Lower lobe of right lung (tissue), 2 donors: ENCODE measurements around the gene STAB2. TPM values are rescaled to one million over a fixed set of nuclear protein-coding genes. Genes with fewer than 3 reads are reported as not detected.

Experiments used
- ATAC-seq, 2 donors: fragments of 200-7000 bp; cut with Tn5 transposase; one replicate each; pipeline ENCODE4 v1.9.1; 2020 to 2022; ENCODE audit warnings: mild to moderate bottlenecking in 2 of 2, moderate library complexity in 2 of 2
- DNase-seq: peaks from one replicate; pipeline ENCODE4 v3.0.0-alpha.2; 2020
- H3K27ac ChIP-seq: fragments of 200-600 bp; one replicate; pipeline ENCODE4 v1.8.0; 2022
- H3K27me3 ChIP-seq: fragments of 200-600 bp; one replicate; pipeline ENCODE4 v1.8.0; 2022; ENCODE audit warnings: low read depth
- H3K36me3 ChIP-seq: fragments of 200-600 bp; one replicate; pipeline ENCODE4 v1.8.0; 2022; ENCODE audit warnings: mild to moderate bottlenecking
- H3K4me1 ChIP-seq: fragments of 200-600 bp; one replicate; pipeline ENCODE4 v1.8.0; 2022
- H3K4me3 ChIP-seq: fragments of 200-600 bp; one replicate; pipeline ENCODE4 v1.8.0; 2022; ENCODE audit warnings: mild to moderate bottlenecking
- H3K9me3 ChIP-seq: fragments of 200-600 bp; one replicate; pipeline ENCODE4 v1.8.0; 2022
- CTCF ChIP-seq: fragments of 200-600 bp; IDR thresholded peaks from one replicate; pipeline ENCODE4 v1.8.0; 2022; ENCODE audit warnings: antibody characterized with exemption, mild to moderate bottlenecking
- intact Hi-C: fragments of 100-400 bp; cut with DNase I; formaldehyde crosslinking; loops from one replicate; pipeline ENCODE4 v1.11.0; 2022
- total RNA-seq: library from RNA; stranded (reverse); fragmentation: NEBNext Ultra II Directional; extraction: Animal tissue kit (Norgen Biotek cat#: 25700); gene quantifications from one replicate; pipeline ENCODE4 v1.2.1, GENCODE V29; 2021
- donor health status: DM: no; HTN: yes; CAD: no; lungs with severe emphysema.

Gene STAB2
- total RNA-seq, 1 donor from 2014 or later, result 1.4 TPM

GRCh38 chr12:103657331-103657730 lies 70.3 kb downstream of the STAB2 start:
- DNase-seq (no peak), ATAC-seq (no peak)
- Histone ChIP-seq H3K36me3 (no peaks in the 10 kb centered on the region), H3K27ac (no peak overlapping the region), H3K4me3 (no peak overlapping the region), H3K9me3 (no peaks in the 10 kb centered on the region), H3K27me3 (no peaks in the 10 kb centered on the region), H3K4me1 (no peaks in the 10 kb centered on the region)
- TF ChIP-seq CTCF, result no peak
- intact Hi-C loops, result no loop called here

- no peaks in the 10 kb centered on the region for H3K4me1 ChIP-seq
- H3K36me3 ChIP-seq, result no peaks in the 10 kb centered on the region
- intact Hi-C loops, result no loop called here
- no peak overlapping the region for H3K27ac ChIP-seq
- H3K9me3 ChIP-seq, result no peaks in the 10 kb centered on the region
- TF ChIP-seq CTCF, result no peak
- H3K27me3 ChIP-seq, result no peaks in the 10 kb centered on the region
- H3K4me3 ChIP-seq, result no peak overlapping the region
- no peak for DNase-seq
- no peak for ATAC-seq
Observed at GRCh38 chr12:103664626-103665025, 77.6 kb downstream of the STAB2 start.

- no peak for TF ChIP-seq CTCF
- ATAC-seq, result no peak
- Histone ChIP-seq H3K4me1 (no peaks in the 10 kb centered on the region), H3K9me3 (no peaks in the 10 kb centered on the region), H3K27me3 (no peaks in the 10 kb centered on the region), H3K4me3 (no peak overlapping the region), H3K36me3 (no peaks in the 10 kb centered on the region), H3K27ac (no peak overlapping the region)
- no peak for DNase-seq
- intact Hi-C loops, result no loop called here
Observed at GRCh38 chr12:103665971-103666370, 78.9 kb downstream of the STAB2 start.

GRCh38 chr12:103667125-103667524 lies 80.1 kb downstream of the STAB2 start:
- DNase-seq, result no peak
- Histone ChIP-seq H3K36me3 (no peaks in the 10 kb centered on the region), H3K27me3 (no peaks in the 10 kb centered on the region), H3K4me1 (no peaks in the 10 kb centered on the region), H3K4me3 (no peak overlapping the region), H3K27ac (no peak overlapping the region), H3K9me3 (no peaks in the 10 kb centered on the region)
- ATAC-seq, result no peak
- intact Hi-C loops, result no loop called here
- no peak for TF ChIP-seq CTCF

GRCh38 chr12:103668520-103668919 lies 81.4 kb downstream of the STAB2 start:
- ATAC-seq, result no peak
- no peak for TF ChIP-seq CTCF
- H3K4me3 ChIP-seq, result no peak overlapping the region
- H3K36me3 ChIP-seq, result no peaks in the 10 kb centered on the region
- no peaks in the 10 kb centered on the region for H3K4me1 ChIP-seq
- no peak overlapping the region for H3K27ac ChIP-seq
- H3K9me3 ChIP-seq, result no peaks in the 10 kb centered on the region
- intact Hi-C loops, result no loop called here
- H3K27me3 ChIP-seq, result no peaks in the 10 kb centered on the region
- DNase-seq, result no peak

- Histone ChIP-seq H3K4me3 (no peak overlapping the region), H3K9me3 (no peaks in the 10 kb centered on the region), H3K27ac (no peak overlapping the region), H3K27me3 (no peaks in the 10 kb centered on the region), H3K4me1 (no peaks in the 10 kb centered on the region), H3K36me3 (no peaks in the 10 kb centered on the region)
- ATAC-seq, result no peak
- intact Hi-C loops, result no loop called here
- no peak for TF ChIP-seq CTCF
- DNase-seq, result no peak
Observed at GRCh38 chr12:103671367-103671766, 84.3 kb downstream of the STAB2 start.
